Upper lobe of left lung (tissue), 6 donors: Measurements from ENCODE around the gene CHKA. TPM values are rescaled to one million over a fixed set of nuclear protein-coding genes. Genes with fewer than 3 reads are reported as not detected.

Experiments used
- ATAC-seq, 2 donors: fragments of 200-7000 bp; cut with Tn5 transposase; one replicate each; pipeline ENCODE4 v1.9.1; 2022; ENCODE audit warnings: mild to moderate bottlenecking in 2 of 2, moderate library complexity in 2 of 2; ENCODE audit not compliant: low FRiP score in 2 of 2
- DNase-seq, 2 donors: peaks; one replicate each; pipeline ENCODE4 v3.0.0-alpha.2; 2019 to 2020
- H3K27ac ChIP-seq, 4 donors: fragments of 200-600 bp; sonication (generic); one replicate each; pipeline ENCODE4 v1.5.1; 2016 to 2019
- H3K27me3 ChIP-seq, 4 donors: fragments of 200-600 bp; sonication (generic); one replicate each; pipeline ENCODE4 v1.5.1; 2017 to 2019
- H3K36me3 ChIP-seq, 4 donors: fragments of 200-600 bp; sonication (generic); one replicate each; pipeline ENCODE4 v1.5.1; 2016 to 2019
- H3K4me1 ChIP-seq, 4 donors: fragments of 200-600 bp; sonication (generic); one replicate each; pipeline ENCODE4 v1.5.1; 2018 to 2019
- H3K4me3 ChIP-seq, 4 donors: fragments of 200-600 bp; sonication (generic); one replicate each; pipeline ENCODE4 v1.5.1; 2017 to 2019; ENCODE audit warnings: mild to moderate bottlenecking in 2 of 4, moderate library complexity in 1 of 4
- H3K9me3 ChIP-seq, 4 donors: fragments of 200-600 bp; sonication (generic); one replicate each; pipeline ENCODE4 v1.5.1; 2018 to 2019
- EP300 ChIP-seq, 4 donors: sonication (generic); formaldehyde crosslinking; IDR thresholded peaks; one replicate each; pipeline ENCODE4 v1.5.1; 2017; ENCODE audit warnings: antibody characterized with exemption in 4 of 4, control low read depth in 2 of 4
- POLR2A ChIP-seq, 4 donors: fragments of 450-650 bp; IDR thresholded peaks; one replicate each; pipeline ENCODE4 v1.5.1; 2016 to 2017; ENCODE audit warnings: antibody characterized with exemption in 4 of 4, mild to moderate bottlenecking in 2 of 4
- POLR2AphosphoS5 ChIP-seq, 2 donors: sonication (generic); formaldehyde crosslinking; IDR thresholded peaks; one replicate each; pipeline ENCODE4 v1.5.1; 2017; ENCODE audit warnings: antibody characterized with exemption in 2 of 2
- WGBS, 2 donors: methylation state at CpG; one replicate each; pipeline ENCODE4 v1.1.5; 2017 to 2018; 5-methylcytosine and 5-hydroxymethylcytosine counted together
- total RNA-seq, 6 donors: library from RNA; depleted of rRNA in 4 of 6; stranded (reverse); fragments of >200 nt in 4 of 6; gene quantifications; one replicate each; pipeline versions ENCODE4 v1.1.0 to v1.2.1, GENCODE V29; 2016 to 2021
- TF ChIP-seq, protein P1 (sequence below), 6 experiments: fragments of 450-650 bp in 4 of 6; fragments of 200-600 bp in 2 of 6; sonication (generic) in 2 of 6; IDR thresholded peaks; one replicate each; pipeline ENCODE4 v1.5.1; 2016 to 2019; ENCODE audit warnings: antibody characterized with exemption in 6 of 6
- donor health status: DM: no; HTN: no; CAD: no; lungs with moderate emphysema.
- donor health status: DM: no; HTN: yes; CAD: no; lungs with severe emphysema.

CHKA gene
- total RNA-seq, 6 donors from 2014 or later: 34.5 to 128 (median 59.1) TPM

DNA sequence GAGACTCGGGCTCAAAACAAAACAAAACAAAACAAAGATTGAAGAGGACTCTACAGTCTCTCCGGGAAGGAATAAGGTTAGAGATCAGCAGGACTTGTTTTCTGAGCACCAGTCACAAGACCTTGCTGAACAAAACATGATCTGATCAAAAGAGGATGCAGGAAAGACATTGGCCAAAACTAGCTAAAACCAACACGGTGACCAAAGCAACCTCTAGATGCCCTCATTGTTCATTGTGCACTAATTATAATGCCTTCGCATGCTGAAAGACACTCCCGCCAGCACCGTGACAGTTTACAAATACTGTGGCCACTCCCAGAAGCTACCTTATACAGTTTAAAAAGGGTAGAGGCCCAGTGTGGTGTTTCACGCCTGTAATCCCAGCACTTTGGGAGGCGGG is 15.7 kb upstream of the CHKA start:
- Histone ChIP-seq H3K9me3 (no peaks in the 10 kb centered on the region), H3K4me1 (peaks cover 4 to 19% (median 12%) of the 10 kb centered on the region in 4 donors), H3K27me3 (no peaks in the 10 kb centered on the region), H3K27ac (no peak overlapping the region), H3K36me3 (no peaks in the 10 kb centered on the region), H3K4me3 (no peak overlapping the region)
- no peak for ATAC-seq
- DNase-seq: no peak
- WGBS, 2 donors: 81 to 84% methylated on average over 8 of the region's 8 CpGs
- no peak for TF ChIP-seq POLR2AphosphoS5 (IDR thresholded peaks at IDR 0.05)
- TF ChIP-seq POLR2A (IDR thresholded peaks at IDR 0.05): no peak
- TF ChIP-seq, protein P1, sequence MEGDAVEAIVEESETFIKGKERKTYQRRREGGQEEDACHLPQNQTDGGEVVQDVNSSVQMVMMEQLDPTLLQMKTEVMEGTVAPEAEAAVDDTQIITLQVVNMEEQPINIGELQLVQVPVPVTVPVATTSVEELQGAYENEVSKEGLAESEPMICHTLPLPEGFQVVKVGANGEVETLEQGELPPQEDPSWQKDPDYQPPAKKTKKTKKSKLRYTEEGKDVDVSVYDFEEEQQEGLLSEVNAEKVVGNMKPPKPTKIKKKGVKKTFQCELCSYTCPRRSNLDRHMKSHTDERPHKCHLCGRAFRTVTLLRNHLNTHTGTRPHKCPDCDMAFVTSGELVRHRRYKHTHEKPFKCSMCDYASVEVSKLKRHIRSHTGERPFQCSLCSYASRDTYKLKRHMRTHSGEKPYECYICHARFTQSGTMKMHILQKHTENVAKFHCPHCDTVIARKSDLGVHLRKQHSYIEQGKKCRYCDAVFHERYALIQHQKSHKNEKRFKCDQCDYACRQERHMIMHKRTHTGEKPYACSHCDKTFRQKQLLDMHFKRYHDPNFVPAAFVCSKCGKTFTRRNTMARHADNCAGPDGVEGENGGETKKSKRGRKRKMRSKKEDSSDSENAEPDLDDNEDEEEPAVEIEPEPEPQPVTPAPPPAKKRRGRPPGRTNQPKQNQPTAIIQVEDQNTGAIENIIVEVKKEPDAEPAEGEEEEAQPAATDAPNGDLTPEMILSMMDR (IDR thresholded peaks at IDR 0.05): no peak
- no peak for TF ChIP-seq EP300 (IDR thresholded peaks at IDR 0.05)

DNA sequence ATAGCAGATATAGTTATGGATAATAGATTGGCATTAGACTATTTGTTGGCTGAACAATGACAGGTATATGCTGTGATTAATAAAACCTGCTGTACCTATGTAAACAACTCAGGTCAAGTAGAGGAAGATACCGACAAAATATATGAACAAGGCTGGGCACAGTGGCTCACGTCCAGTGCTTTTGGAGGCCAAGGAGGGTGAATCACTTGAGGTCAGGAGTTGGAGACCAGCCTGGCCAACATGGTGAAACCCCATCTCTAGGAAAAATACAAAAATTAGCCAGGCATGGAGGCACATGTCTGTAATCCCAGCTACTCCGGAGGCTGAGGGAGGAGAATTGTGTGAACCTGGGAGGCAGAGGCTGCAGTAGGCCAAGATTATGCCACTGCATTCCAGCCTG is 14.0 kb upstream of the CHKA start:
- TF ChIP-seq POLR2AphosphoS5 (IDR thresholded peaks at IDR 0.05) (no peak), POLR2A (IDR thresholded peaks at IDR 0.05) (no peak), EP300 (IDR thresholded peaks at IDR 0.05) (no peak)
- TF ChIP-seq, protein P1 (IDR thresholded peaks at IDR 0.05): no peak
- WGBS, 2 donors: 64 to 86% methylated on average over 2 to 3 of the region's 3 CpGs

GRCh38 chr11:68133761-68134160 is 12.6 kb upstream of the CHKA start:
- 65 to 83% methylated on average over 2 of the region's 2 CpGs for WGBS, 2 donors
- DNase-seq: no peak
- no peak for TF ChIP-seq POLR2AphosphoS5 (IDR thresholded peaks at IDR 0.05)
- TF ChIP-seq POLR2A (IDR thresholded peaks at IDR 0.05): no peak
- TF ChIP-seq EP300 (IDR thresholded peaks at IDR 0.05): no peak
- TF ChIP-seq, protein P1 (IDR thresholded peaks at IDR 0.05): no peak
- Histone ChIP-seq H3K27ac (no peak overlapping the region), H3K27me3 (no peaks in the 10 kb centered on the region), H3K4me3 (no peak overlapping the region), H3K36me3 (no peaks in the 10 kb centered on the region), H3K4me1 (peaks cover 2 to 8% (median 5%) of the 10 kb centered on the region in 4 donors), H3K9me3 (no peaks in the 10 kb centered on the region)
- no peak for ATAC-seq

More for the DNA sequence above, 14.0 kb upstream of the CHKA start:
- DNase-seq (no peak), ATAC-seq (no peak)
- Histone ChIP-seq H3K9me3 (no peaks in the 10 kb centered on the region), H3K4me1 (peaks cover 0 to 4% (median 0%) of the 10 kb centered on the region in 4 donors), H3K4me3 (no peak overlapping the region), H3K36me3 (no peaks in the 10 kb centered on the region), H3K27ac (no peak overlapping the region), H3K27me3 (no peaks in the 10 kb centered on the region)

- H3K4me1 ChIP-seq: peaks cover 12 to 23% (median 22%) of the 10 kb centered on the region in 4 donors
- 94 to 100% methylated on average over 1 of the region's 1 CpG for WGBS, 2 donors
- no peaks in the 10 kb centered on the region for H3K27me3 ChIP-seq
- TF ChIP-seq POLR2A (IDR thresholded peaks at IDR 0.05) (no peak), EP300 (IDR thresholded peaks at IDR 0.05) (no peak), POLR2AphosphoS5 (IDR thresholded peaks at IDR 0.05) (no peak)
- TF ChIP-seq, protein P1 (IDR thresholded peaks at IDR 0.05): no peak
- H3K4me3 ChIP-seq: no peak overlapping the region
- H3K36me3 ChIP-seq: no peaks in the 10 kb centered on the region
- no peak overlapping the region for H3K27ac ChIP-seq
- ATAC-seq: no peak
- no peak for DNase-seq
- no peaks in the 10 kb centered on the region for H3K9me3 ChIP-seq
Measured at GRCh38 chr11:68130121-68130520, 8.9 kb upstream of the CHKA start.

GRCh38 chr11:68128682-68129327 is 7.6 kb upstream of the CHKA start:
- WGBS, 2 donors: 24 to 26% methylated on average over 11 to 13 of the region's 15 CpGs
- peak in 1 of 2 donors; percentile 79 for DNase-seq
- peak; percentile 35 to 73 for ATAC-seq
- Histone ChIP-seq H3K27me3 (no peaks in the 10 kb centered on the region), H3K4me3 (peak overlapping the region; percentile 0 to 61 (median 54)), H3K9me3 (no peaks in the 10 kb centered on the region), H3K27ac (peak overlapping the region; percentile 73 to 88 (median 87)), H3K4me1 (peaks cover 12 to 23% (median 22%) of the 10 kb centered on the region in 4 donors), H3K36me3 (no peaks in the 10 kb centered on the region)
- TF ChIP-seq, protein P1 (IDR thresholded peaks at IDR 0.05): no peak
- TF ChIP-seq POLR2AphosphoS5 (IDR thresholded peaks at IDR 0.05): no peak
- no peak for TF ChIP-seq POLR2A (IDR thresholded peaks at IDR 0.05)
- TF ChIP-seq EP300 (IDR thresholded peaks at IDR 0.05): no peak
